GM11168 (cell line): Measurements from ENCODE around the gene RPL27A.

ENCODE experiments used
- in situ Hi-C: fragments of 300-500 bp; cut with MboI; formaldehyde crosslinking; loops from one replicate; pipeline ENCODE4 v1.12.0; 2022; ENCODE audit warnings: low sequenced_read_pairs; ENCODE audit not compliant: unreplicated experiment

The RPL27A gene

GRCh38 chr11:8694137-8694536, 11.5 kb downstream of the RPL27A start:
- in situ Hi-C loops, result loop anchor here (25.0 kb wide), 1 partner anchor 268 kb away; the partner anchor contains the start of gene TMEM9B

GRCh38 chr11:8697054-8697453, 14.5 kb downstream of the RPL27A start:
- in situ Hi-C loops, result loop anchor here (25.0 kb wide), 1 partner anchor 265 kb away; the partner anchor contains the start of gene TMEM9B

DNA sequence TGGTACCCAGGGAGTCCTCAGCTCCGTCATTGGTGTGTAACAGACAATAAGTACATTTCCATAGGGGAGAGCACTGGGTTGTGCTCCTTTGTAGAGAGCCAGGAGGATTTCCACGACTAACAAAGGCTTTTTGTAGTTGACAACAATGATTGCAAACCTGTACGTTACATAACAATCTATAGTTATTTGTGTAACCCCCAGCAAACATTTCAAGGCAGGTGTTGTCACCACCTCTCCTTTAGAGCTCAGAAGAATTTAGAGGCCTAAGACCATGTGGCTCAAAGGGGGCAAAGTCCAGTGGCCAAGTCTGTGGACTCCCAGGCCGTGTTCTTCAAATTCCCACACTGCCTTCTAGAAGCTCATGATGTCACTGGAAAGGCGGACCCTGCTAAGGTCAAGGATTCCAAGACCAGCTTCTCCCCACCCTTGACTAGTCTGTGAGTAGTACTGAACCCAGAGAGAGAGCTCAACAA, 15.8 kb downstream of the RPL27A start:
- in situ Hi-C loops, result loop anchor here (25.0 kb wide), 1 partner anchor 264 kb away; the partner anchor contains the start of gene TMEM9B

DNA sequence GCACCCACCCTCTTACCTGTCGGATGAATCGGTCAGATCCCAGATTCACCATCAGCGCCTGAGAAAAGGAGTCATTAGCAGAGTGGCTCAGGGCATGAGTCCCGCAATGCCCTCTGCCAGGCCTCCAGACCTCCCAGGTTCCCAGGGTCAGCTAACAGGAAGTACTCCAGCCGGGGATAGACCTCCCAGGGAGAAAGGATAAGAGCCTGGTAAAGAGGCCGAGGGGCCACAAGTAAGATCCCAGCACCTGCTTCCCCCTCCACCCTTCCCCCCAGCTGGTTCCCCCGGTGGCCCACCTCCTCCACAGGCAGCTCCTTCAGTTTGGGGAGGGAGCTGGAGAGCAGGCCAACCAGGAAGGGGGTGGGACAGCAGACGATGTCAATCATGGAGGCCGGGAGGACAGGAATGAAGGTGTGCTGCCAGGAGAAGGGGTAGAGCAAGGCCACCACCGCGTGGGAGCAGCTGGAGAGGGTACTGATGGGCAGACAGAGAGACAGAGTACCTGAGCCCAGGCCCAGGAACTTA, 16.4 kb downstream of the RPL27A start:
- in situ Hi-C loops, result loop anchor here (25.0 kb wide), 1 partner anchor 263 kb away; the partner anchor contains the start of gene TMEM9B

DNA sequence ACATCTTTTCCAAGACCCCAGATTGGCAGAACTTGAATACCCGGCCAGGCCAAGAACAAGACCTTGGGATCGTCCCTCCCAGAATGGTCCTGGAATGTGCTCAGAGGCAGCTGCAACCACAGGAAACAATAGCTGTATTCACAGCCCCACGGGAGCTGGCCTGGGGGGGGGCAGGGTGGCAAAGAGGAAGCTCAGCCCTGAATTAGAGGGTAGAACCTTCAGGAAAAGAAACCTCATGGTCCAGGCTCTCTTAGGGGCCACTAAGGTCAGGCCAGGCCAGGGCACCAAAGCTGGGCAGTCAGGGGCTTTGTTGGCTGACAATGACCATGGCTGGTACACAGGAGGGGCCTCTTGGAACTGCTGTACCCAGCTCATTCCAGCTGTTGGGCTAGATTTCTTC, 17.3 kb downstream of the RPL27A start:
- in situ Hi-C loops, result loop anchor here (25.0 kb wide), 1 partner anchor 262 kb away; the partner anchor contains the start of gene TMEM9B

GRCh38 chr11:8701891-8702597, 19.5 kb downstream of the RPL27A start:
- in situ Hi-C loops, result no loop called here

GRCh38 chr11:8702598-8702915, 20.0 kb downstream of the RPL27A start:
- in situ Hi-C loops, result no loop called here

DNA sequence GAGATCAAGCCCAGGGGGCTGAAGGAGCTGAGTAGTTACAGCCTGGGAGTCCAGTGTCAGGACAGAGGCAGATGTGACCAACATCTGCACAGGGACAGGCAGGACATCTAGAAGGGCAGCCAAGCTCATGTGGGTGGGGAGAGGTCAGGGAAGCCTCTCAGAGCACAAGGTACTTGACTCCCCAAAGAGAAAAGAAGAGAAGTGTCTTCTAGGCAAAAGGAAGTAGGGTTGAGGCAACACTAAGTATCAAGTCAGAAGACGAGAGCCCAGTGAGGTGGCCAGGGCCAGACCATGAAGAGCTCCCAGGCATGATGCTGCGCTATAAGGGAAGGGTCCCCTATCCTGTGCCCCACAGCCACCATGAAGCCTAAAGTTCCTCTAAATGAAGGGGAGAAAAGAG, 21.5 kb downstream of the RPL27A start:
- in situ Hi-C loops, result no loop called here

DNA sequence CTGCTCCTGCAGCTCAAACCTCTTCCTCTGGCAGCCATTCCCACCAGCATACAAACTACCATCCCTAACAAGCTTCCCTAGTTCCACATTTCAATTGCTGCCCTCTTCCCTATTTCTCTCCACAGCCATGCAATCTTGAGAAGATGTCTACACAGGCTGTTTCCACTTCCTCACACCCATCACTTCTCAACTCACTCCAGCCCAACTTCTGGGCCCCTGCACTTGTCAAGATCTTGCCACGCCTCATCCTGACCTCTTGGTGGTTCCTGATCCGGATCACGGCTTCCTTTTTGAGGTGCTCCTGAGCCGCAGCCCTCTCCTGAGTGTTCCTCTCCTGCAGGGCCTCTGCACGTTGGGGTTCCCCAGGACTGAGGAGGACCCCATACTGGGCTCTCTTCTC, 22.6 kb downstream of the RPL27A start:
- in situ Hi-C loops, result no loop called here

GRCh38 chr11:8706673-8707432, 24.3 kb downstream of the RPL27A start:
- in situ Hi-C loops, result no loop called here

DNA sequence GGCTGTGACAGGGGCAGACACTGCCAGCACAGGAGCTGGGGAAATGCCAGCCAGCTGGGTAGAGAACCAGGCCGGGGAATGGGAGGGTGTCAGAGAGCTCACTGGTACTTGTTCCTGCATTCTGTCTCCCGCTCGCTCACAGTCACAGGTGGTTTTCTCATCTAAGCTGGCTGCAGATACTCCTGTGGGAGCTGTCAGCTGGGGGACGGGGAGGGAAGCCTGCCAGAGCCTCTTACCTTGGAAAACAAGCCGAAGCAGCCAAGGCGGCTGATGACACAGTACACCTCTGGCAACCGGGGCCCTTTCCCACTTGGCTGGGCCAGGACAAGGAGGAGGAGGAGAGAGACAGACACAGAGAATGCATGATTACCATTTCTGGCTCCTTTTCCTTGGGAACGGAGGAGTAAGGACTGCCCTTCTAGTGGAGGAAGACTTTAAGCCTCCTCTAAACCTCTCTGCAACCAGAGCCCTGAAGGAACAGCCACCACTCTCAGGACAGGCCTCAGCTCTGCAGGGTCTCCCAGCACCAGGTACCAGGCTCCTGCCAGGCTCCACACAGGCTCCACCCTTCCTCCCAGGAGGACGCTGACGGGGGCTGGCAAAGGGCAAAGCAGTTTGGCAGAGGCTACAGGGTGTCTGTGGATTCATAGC, 25.1 kb downstream of the RPL27A start:
- in situ Hi-C loops, result no loop called here

DNA sequence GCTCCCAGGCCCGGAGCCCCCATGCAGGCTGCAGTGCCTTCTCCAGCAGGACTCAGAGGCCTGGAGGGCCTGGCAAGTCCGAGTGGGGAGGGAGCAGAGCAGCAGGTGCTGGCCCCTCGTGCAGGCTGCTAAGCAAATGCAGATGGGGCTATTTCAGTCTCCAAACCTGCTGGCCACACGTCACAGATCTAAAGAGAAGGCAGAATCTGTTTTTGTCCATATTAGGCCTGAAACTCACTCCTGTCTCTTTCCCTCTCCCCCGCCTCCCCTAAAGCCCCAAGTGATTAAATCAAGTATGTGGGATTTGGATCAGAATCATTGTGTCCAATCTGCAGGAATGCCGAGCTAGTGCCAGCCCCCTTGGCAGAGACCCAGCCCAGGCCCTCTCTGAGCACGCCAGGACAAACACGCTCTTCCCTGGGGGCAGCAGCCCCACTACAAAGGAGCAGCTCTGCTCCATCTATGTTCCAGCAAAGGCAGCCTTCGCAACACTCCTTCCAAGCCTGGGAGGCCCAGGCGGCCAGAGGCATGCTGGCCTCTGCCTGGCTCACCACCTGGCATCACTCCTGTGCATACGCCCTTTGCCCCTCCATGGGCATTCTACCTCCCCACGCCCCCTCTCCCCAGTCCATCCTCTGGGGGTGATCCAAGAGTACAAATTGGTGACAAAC, 26.5 kb downstream of the RPL27A start:
- in situ Hi-C loops, result no loop called here

GRCh38 chr11:8709777-8710176, 27.2 kb downstream of the RPL27A start:
- in situ Hi-C loops, result loop anchor here (5.0 kb wide), 1 partner anchor 108 kb away; no protein-coding TSS in a partner anchor

DNA sequence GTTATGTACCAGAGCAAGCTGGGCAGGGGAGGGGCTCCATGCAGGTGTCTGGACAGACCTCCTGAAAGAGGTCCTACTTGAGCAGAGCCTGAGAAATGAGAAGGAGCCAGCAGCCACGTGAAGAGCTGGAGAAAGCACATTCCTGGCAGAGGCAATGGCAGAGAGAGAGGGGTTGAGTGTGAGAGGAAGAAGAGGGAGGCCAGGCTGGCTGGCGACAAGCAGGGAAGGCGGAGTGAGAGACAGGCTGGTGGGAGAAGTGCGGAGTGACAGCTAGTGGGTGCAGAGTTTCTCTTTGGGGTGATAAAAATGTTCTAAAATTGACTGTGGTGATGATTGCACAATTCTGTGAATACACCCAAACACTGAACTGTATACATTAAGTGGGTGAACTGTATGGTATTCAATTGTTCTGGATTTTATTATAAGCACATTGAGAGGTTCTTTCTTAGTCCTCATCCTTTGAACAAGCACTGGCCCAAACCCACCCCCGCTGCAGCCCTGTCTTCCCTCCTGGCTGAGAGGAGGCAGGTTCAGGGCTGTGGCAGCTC, 29.4 kb downstream of the RPL27A start:
- in situ Hi-C loops, result loop anchor here (5.0 kb wide), 1 partner anchor 105 kb away; no protein-coding TSS in a partner anchor

DNA sequence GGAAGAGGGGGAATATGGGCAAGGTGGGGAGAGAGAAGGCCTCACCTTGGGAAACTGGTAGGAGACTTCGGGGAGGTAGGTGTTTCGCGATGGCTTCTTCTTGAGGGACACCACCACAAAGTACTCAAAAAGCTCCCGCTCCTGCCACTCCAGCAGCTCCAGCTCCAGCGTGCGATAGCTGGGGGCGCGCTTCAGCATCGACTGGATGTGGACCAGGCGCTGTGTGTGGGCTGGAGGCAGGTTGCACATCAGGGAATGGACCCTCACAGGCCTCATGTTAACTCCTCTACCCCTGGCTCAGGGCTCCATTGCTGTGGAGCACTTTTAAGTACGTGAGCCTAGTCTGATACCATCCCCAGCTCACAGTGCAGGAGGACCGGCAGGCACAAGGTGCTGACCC, 29.9 kb downstream of the RPL27A start:
- in situ Hi-C loops, result loop anchor here (5.0 kb wide), 1 partner anchor 105 kb away; no protein-coding TSS in a partner anchor

DNA sequence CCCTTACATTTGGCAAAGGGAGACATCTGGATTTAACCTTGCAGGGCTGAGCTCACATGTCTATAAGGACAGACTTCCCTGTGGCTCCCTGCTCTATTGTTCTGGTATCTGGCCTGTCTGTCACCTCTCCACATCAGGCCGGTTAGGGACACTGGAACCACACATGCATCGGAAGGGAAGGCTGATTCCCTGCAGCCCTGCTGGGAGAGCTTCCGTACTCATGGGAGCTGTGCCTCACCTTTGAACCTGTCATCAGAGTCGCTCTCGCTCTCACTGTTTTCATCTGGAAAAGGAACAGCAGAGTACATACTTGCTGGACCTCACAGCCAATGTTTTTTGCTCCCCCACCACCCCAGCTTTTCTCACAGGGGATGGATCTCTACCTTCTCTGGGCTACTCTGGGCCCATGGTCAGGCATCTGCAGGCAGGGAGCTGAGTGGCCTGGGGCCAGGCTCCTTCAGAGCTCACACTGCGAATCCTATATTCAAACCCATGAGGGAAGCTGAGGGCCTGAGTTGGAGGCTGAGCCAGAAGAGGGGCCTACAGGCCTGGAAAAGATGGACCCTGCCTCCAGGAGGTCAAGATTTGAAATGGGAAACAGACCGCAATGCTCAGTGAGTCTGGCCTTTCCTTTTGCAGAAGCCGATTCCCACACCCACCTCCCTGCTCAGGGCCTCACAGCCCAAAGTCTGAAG, 31.3 kb downstream of the RPL27A start:
- in situ Hi-C loops, result loop anchor here (5.0 kb wide), 1 partner anchor 103 kb away; no protein-coding TSS in a partner anchor

DNA sequence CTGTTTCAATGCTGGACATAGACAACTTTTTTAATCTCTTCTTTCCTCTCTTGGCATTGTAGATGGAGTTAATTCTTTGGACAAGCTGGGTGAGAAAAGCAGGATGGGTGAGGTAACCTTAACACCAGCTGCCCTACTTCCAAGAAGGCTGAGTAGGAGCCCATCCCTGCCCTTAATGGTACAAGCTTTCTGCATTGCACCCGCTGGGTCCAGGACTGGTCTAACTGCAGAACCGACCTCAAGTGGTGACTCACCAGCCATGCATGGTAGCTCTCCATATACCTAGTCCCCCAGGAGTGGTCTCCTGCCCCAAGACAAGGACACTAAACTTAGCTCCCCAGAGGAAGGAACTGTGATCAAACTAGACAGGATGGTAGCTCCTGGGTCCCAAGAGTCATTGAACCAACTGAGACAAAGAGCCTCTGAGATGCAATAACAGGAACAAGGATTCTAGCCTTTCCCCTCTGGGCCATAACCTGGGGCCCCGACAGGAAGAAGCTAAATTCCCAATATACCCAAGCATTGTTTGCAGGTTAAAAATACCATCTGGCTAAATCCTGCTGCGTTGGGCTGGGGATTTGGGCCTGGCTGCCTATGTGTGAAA, 32.1 kb downstream of the RPL27A start:
- in situ Hi-C loops, result loop anchor here (5.0 kb wide), 1 partner anchor 103 kb away; no protein-coding TSS in a partner anchor

DNA sequence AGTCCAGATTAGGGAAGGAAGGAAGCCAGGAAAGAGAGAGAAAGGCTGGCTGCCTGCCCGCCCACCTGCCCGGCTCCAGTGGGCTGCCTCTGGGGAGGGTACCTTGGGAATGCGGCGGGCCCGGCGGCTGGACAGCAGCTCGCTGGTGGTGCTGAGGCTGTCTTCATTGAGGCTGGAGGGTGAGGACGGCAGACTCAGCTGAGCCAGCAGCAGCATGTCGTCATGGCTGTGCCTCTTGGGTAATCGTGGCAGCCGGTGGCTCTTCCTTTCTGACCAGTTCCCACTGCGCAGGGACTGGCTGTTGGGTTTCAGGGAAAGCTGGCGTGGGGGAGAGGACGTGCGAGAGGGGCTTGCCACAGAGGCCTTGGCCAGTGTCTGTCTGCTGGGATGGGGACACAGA, 32.9 kb downstream of the RPL27A start:
- in situ Hi-C loops, result no loop called here

GRCh38 chr11:8717544-8717875, 34.9 kb downstream of the RPL27A start:
- in situ Hi-C loops, result no loop called here
